Measurements from ENCODE around the gene FBLN5.

FBLN5 gene

GRCh38 chr14:91945751-91946621 lies 1.5 kb downstream of the FBLN5 start:
- DNase-seq = no peak

GRCh38 chr14:91942946-91943345 lies 4.5 kb downstream of the FBLN5 start:
- DNase-seq = no peak

- DNase-seq = no peak
Observed at GRCh38 chr14:91942128-91942527, 5.4 kb downstream of the FBLN5 start.

GRCh38 chr14:91940209-91940608 lies 7.3 kb downstream of the FBLN5 start:
- no peak for DNase-seq

GRCh38 chr14:91935586-91935985 lies 11.9 kb downstream of the FBLN5 start:
- no peak for DNase-seq

- no peak for DNase-seq
Observed at GRCh38 chr14:91934554-91935285, 12.8 kb downstream of the FBLN5 start.

- no peak for DNase-seq
Observed at GRCh38 chr14:91931478-91932088, 15.9 kb downstream of the FBLN5 start.

- DNase-seq = no peak
Observed at GRCh38 chr14:91929700-91930099, 17.8 kb downstream of the FBLN5 start.

- no peak for DNase-seq
Observed at GRCh38 chr14:91927800-91928199, 19.7 kb downstream of the FBLN5 start.

GRCh38 chr14:91927191-91927590 lies 20.3 kb downstream of the FBLN5 start:
- DNase-seq = no peak

- DNase-seq = no peak
Observed at GRCh38 chr14:91926131-91926890, 21.2 kb downstream of the FBLN5 start.

- no peak for DNase-seq
Observed at GRCh38 chr14:91925727-91926121, 21.8 kb downstream of the FBLN5 start.

- no peak for DNase-seq
Observed at GRCh38 chr14:91925001-91925726, 22.3 kb downstream of the FBLN5 start.

GRCh38 chr14:91920526-91920925 lies 27.0 kb downstream of the FBLN5 start:
- DNase-seq = no peak

GRCh38 chr14:91919814-91920213 lies 27.7 kb downstream of the FBLN5 start:
- DNase-seq = no peak

GRCh38 chr14:91918186-91918883 lies 29.2 kb downstream of the FBLN5 start:
- no peak for DNase-seq

- no peak for DNase-seq
Observed at GRCh38 chr14:91912035-91912434, 35.5 kb downstream of the FBLN5 start.

GRCh38 chr14:91911474-91912032 lies 35.9 kb downstream of the FBLN5 start:
- DNase-seq = peak; percentile 44 to 59

GRCh38 chr14:91910196-91910595 lies 37.3 kb downstream of the FBLN5 start:
- no peak for DNase-seq

- DNase-seq = no peak
Observed at GRCh38 chr14:91906374-91906773, 41.1 kb downstream of the FBLN5 start.

- DNase-seq = no peak
Observed at GRCh38 chr14:91904956-91905645, 42.4 kb downstream of the FBLN5 start.

Data from SHP77 (cell line).